GM12891 (cell line): ENCODE data around the gene LMNTD2.

Experiments used
- PAX5 ChIP-seq: IDR thresholded peaks from 2 replicates; pipeline ENCODE4 v1.6.1; 2011; ENCODE audit warnings: low read length, moderate library complexity, mild to moderate bottlenecking; ENCODE audit not compliant: insufficient read depth, severe bottlenecking
- POLR2A ChIP-seq: IDR thresholded peaks from 2 replicates; pipeline ENCODE4 v1.6.1; 2011; ENCODE audit warnings: low read depth, low read length, control low read depth
- POLR2AphosphoS5 ChIP-seq: IDR thresholded peaks from 2 replicates; pipeline ENCODE4 v1.6.1; 2011; ENCODE audit warnings: low read depth, low read length, control low read depth
- SPI1 ChIP-seq: IDR thresholded peaks from 2 replicates; pipeline ENCODE4 v1.6.1; 2011; ENCODE audit warnings: low read depth, low read length, control low read depth
- TAF1 ChIP-seq: IDR thresholded peaks from 2 replicates; pipeline ENCODE4 v1.6.1; 2011; ENCODE audit warnings: low read depth, low read length, control low read depth

GRCh38 chr11:520428-521176 lies 39.9 kb downstream of the LMNTD2 start:
- no peak for TF ChIP-seq POLR2AphosphoS5
- TF ChIP-seq POLR2A = no peak
- TF ChIP-seq SPI1 = no peak
- no peak for TF ChIP-seq TAF1
- no peak for TF ChIP-seq PAX5
